Activated CD8-positive, alpha-beta memory T cell treated with anti-CD3 and anti-CD28 coated beads for 24 hours (primary cell): ENCODE data around the gene SYNPR.

ENCODE experiments used
- DNase-seq: peaks from one replicate; pipeline ENCODE4 v3.0.0-alpha.2; 2020

SYNPR gene

DNA sequence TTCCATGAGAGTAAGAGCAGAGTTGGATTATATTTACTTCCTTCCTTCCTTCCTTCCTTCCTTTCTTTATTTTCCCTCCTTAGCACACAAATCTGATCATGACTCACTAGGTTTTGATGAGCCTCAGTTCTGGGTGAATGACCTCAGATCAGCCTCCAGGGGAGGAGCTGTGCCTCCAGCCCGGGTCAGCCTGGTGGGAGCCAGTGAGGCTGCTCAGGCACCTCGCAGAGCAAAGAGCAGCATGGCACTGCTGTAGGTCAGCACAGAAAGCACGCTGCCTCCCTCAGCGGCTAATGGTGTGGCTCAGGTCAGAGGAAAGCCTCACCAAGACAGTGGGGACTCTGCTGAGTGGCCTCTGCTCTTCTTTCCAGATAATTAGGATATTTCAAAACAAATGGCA, 108.5 kb downstream of the SYNPR start:
- no peak for DNase-seq

DNA sequence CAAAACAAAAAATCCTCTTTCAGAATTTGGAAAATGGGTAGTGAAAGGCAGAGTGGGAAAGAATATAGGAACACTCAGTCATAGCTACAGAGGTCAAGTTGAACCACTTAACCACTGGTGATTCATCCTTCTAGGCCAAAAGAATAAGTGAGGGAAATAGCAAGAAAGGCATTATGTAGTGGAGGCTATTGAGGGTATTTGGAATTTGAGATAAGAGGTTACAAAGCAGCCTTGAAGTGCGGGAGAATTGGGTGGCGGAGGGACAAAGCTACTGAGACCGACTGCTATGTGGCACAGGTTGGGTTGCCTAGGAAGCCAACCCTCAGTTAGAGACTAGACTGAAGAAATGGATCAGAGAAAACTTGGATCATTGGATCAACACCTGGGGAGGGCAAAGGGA, 109.5 kb downstream of the SYNPR start:
- DNase-seq, result no peak

DNA sequence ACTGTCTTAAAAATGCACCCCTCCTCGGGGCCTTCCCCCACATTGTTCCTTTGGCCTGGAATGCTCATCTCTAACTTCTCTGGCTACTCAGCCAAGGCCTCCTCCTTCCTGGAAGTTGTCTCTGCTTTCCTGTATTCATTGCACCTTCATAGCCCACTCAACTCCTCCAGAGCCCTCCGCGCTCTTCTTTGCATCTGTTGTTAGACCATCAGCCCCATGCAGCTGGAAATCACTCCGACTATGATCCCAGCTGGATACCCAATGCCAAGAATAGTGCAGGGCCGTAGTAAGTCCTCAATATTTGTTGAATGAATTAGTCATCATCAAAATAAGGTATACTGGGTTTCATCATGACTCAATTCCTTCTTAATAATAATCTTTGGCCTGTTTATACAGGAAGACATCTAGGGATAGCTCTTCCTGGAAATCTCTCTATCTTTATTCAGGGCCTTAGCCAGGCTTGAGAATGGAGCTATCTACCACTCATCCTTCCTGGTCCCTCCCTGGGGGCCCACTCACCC, 112.7 kb downstream of the SYNPR start:
- DNase-seq, result no peak

DNA sequence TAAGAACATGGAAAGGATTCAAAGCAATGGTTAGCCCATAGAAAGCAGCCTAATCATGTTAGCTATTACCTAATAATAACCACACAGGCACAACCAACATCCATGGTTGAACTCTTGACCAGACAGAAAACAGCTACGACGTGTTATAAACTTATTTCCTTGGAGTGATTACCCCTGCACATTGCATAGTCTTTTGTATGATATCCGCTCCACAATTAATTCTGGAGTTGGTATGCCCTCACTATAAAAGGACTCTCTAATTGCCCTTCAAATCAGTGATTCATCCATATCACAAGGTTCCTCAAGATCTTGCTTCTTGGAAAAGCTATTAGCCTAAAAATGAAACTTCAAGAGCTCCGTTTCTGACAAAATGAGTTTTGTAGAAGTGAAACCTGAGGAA, 117.9 kb downstream of the SYNPR start:
- DNase-seq, result no peak

DNA sequence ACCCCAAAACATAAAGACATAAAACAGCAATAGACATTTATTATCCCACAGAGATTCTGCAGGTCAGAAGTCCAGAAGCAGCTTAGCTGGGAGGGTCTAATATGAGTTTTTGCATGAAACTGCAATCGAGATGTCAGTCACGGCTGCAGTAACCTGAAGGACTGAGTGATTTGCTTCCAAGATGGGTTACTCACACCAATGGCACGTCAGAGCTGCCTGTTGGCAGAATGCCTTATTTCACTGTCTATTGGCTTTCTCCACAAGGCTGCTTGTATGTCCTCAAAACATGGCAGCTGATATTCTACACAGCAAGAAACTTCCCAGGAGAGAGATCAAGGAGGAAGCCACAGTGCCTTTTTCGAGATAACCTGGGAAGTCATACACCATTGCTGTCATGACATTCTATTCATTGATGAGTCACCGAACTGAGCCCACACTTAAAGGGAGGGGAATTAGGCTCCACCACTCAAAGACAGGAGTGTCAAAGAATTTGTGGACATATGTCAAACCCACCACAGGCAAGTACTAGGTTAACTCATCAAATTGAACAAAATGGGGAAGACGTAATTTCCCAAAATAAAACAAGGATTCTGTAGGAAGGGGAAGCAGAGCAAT, 122.2 kb downstream of the SYNPR start:
- no peak for DNase-seq

DNA sequence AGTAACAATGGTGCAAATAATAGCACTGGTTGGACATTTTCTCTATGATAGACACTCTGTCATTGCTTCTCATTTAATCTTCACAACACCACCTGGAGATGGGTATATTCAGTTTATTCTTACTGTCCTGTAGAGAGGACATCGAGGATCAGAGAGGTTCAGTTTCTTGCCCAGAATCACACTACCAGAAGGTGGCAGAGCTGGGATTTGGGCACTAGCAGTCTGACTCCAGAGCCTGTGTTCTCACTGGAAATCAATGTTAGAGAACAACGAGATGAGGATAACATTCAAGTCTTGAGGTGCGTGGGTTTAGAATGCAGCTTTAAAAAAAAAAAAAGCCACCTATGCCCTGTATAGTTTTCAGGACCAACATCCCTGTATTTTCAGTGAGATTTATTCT, 127.8 kb downstream of the SYNPR start:
- no peak for DNase-seq

DNA sequence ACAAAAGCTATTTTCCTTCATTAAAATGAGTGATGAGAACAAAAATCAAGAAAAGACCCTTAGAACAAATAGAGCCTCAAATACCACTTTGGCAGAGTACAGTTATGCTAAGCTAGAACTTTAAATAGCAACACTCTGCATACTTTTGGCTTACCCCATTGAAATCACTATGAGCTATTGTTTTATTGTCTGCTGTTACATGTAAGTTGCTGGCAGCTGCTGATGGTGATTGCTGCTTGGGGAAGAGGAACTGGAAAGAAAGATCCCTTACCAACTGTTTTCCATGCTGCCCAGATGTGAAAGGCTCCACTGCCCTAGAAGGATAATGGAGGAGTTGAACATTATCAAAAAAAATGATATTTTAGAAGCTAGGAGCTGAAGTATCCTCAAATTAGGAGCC, 135.4 kb downstream of the SYNPR start:
- DNase-seq, result no peak

DNA sequence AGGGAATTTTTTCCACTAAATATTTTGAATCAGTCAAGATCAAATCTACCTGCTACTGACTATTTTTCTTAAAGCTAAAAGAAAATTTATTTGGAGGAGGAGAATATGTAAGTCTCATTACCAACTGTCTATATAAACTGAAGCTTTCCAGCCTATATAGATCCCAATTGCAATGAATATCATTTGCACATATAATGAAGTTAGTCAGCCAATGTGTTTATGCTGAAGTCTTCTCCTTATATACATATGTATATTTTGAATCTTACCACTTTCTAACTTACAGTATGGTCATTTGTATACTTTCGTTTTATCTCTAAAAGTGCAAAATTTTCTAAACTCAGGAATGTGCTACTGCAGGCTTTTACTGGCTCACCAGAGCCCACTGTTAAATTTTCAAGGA, 136.5 kb downstream of the SYNPR start:
- DNase-seq, result no peak

DNA sequence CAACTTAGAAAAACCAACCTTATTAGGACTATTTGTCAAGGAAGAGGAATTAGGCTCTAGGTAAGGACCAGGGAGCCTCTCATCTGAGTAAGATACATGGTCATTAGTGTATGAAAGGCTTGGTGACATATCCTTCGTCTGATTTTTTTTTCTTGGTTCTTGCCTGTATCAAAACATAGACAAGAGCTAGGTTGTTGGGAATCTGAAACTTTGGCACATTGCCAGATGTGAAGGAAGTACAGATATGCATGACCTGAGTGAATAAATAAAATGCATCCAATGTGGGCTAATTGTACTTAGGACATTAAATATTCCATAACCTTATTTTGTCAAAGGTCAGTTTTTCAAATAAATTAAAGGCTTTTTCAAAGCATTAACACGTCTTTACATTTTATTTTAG, 151.8 kb downstream of the SYNPR start:
- DNase-seq, result no peak

DNA sequence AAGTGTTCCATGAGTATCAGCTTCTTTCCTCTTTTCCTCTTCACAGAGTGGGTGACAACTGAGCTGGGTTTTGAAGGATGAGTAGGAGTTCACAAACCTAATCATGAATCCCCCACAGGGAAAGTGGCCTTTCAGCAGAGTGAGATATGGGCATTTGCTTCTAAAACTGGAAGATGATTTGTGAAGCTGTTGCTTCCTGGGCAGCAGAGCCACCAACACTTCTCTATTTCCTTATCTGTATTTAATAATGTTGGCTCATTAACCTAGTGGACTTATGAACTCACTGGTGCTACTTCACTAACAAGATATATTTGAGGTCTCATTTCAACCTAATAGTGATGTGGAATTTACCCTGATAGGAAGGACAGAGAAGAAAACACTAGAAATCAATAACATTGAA, 152.8 kb downstream of the SYNPR start:
- no peak for DNase-seq

DNA sequence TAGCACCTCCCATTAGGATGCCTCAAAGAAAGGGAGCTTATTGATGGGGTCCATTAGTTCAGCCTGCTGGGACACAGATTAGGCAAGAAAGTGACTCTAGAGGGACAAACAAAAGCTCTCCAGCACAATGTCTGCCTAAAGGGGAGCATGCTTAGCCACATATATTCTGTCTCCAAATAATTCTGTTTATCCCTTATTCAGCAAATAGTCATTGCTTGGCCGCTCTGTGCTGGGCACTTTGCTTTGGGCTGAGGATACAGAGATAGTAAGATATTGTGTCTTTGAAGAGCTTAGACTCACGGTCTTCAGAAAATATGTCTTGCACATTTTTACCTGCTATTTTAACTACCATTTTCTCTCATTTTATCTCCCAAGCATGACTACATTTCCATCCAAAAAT, 159.8 kb downstream of the SYNPR start:
- DNase-seq, result no peak

DNA sequence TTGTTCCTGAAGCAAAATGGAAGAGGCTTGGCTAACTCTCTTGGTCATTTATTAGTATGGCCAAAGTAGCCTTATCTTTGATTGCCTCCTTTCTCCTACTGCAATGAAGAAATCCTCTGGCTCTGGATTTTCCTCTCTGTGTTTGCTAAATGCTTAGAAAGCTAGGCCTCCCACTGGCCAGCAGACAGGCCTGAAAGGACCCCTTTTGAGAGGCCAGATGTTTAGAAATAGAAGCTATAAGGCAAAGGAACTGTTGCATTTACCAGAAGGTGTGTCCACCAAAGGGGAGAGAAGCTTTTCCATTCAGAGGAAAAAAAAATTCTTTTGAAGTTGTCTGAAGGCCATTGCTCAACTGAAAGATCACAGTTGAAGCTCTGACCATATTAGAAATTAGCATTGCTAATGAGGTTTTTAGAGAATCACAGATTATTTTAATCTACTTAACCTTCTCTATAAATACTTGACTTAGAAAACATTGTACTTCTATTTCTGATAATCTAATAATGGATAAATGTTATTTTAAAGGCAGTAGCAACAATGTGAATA, 160.8 kb downstream of the SYNPR start:
- DNase-seq, result no peak

DNA sequence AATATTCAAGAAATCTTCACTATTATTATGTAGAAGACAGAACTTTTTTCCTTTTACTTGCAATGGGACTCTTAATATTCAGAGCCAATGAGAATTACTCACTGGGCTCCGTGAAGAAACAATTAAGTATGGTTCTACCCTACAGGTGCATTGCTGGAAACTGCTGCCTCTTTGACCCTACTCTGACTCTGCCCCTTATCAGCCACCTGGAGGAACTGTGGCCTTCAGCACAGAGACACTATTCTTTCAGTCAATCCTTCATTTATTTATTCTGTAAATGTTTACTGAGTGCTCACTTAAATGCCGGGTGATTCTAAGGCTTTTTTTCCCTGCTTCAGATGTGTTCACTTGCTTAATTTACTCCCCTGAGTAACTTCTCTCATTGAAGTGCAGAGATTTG, 163.2 kb downstream of the SYNPR start:
- DNase-seq, result no peak

DNA sequence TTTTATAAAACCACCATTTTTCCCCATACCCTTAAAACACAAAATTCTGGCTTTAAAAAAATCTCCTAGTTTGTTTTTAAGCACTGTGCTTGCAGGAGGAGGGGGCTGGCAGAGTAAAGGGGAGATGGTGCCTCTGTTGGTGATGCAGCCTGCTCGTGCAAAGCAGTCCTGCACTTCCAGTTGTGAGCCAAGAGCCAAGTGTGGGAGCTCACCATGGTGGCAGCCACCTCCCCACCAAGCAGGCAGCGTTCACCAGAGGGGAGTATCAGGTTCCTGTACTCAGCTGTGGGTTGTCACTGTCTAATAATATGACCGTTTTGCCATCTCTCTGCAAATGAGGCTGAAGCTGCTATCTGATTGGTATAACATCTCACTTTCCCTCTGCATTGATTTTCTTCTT, 164.8 kb downstream of the SYNPR start:
- DNase-seq, result no peak

DNA sequence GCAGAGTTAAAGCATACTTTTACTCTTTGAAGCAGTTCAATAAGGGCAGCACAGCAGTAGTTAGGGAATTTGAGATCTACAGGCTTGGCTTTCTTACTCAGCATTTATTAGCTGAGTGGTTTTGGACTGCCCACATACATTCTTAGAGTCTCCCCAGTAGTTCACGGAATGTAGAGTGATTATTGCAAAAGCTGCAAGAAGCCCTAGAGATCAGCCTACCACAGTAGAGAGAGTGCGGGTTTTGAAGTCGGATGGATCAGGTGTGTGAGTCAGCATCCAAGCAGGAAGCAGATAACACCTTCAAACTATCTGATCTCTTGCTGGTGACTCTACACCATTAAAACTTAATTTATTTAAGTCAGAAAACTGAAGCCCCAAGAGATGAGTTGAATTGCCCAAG, 171.9 kb downstream of the SYNPR start:
- no peak for DNase-seq

DNA sequence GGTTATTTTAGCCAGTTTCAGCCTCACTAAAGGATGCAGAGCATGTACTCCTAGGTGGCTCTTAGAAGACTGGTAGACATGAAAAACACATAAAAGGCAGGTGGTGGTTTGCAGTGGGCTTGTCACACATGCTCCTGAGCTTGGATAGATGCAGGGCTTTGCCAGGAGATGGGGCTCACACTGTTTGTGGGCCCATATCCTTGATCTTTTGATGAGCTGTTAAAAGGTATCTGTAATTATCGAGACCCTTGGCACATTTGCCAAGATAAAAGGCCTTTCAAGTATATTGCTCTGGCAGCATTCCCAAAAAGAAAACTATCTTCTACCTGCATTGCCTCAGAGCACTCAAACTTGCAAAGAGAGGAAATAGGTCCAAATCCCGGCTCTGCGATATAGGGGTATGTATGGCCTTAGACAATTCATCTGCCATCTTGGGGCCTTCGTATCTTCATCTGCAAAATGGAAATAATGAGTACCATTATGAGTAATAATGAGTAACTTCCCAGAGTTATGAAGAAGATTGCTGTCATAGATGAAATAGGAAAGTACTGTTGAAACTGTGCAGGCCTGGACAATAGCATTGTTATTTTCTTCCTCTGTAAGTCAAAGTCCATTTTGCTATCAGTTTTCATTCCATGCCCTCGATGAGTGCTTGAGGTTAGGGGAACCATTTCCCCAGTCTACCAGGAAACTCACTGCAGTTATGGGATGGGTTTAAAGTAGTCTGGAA, 172.7 kb downstream of the SYNPR start:
- DNase-seq, result no peak

DNA sequence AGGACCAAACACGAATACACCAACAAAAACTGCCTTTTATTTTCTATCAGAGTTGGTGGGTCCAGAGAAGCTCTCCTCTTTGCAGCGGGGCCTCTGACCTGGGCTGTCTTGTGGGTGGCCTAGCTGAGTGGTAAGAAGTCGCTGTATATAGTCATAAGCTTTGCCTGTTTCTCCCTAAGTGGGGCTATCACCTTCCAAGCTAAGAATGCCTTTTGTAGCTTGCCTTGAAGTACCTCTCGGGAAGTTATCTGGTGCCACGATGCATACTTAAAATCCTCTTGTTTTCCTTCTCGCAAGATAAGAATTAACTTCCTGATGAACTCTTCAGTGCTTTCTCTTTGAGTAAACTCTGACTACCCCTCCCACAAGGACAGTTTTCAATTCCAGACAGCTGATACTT, 178.8 kb downstream of the SYNPR start:
- no peak for DNase-seq

DNA sequence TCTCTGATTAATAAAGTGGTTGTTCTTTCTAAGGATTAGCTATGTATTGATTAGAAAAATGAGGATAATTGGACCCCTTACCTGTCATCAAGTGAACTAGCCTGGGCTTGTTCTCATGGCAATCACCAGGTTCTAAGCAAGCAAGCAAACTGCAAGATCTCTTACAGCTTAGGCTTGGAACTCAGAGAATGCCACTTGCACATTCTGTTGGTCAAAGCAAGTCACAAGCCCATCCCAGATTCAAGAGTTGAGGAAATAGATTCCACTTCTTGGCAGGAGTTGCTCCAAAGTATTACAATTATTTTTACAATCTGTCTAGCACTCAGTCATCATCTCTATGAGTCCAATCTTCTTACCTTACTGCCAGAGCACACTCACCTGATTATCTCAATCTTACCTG, 180.3 kb downstream of the SYNPR start:
- no peak for DNase-seq

DNA sequence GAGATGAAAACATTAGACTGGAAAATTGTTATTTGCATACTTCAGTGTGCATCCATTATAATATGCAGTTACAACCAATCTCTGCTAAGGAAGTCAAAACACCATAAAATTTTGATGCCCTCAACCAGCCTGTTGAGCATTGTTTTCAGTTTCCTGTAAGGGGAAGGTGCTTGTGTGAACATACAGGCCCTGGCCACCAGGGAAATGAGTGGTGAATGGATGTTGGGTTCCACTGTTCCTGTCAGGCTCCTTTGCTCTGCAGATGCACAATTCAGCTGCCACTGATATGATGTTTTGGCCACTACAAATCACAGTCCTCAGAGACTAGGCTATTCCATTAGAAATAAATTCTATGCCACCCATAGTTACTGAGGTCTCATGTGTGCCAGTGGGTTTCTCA, 184.6 kb downstream of the SYNPR start:
- no peak for DNase-seq

DNA sequence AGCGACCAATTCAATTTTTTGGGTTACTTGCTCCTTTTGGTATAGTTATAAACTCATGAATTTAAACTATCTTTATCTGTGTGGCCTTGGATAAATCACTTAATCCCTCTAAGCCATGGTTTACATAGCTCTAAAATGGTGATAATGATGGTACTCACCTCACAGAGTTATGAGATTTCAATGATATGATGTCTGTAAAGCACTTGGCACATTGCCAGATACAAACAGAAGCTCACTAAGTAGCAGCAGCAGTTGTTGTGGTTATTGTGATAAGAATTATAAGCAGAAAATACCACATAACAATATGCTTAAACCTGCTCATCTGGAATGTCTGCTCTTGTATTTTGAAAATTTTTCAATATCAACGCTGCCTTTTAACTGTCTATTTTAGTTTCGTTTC, 189.3 kb downstream of the SYNPR start:
- no peak for DNase-seq

DNA sequence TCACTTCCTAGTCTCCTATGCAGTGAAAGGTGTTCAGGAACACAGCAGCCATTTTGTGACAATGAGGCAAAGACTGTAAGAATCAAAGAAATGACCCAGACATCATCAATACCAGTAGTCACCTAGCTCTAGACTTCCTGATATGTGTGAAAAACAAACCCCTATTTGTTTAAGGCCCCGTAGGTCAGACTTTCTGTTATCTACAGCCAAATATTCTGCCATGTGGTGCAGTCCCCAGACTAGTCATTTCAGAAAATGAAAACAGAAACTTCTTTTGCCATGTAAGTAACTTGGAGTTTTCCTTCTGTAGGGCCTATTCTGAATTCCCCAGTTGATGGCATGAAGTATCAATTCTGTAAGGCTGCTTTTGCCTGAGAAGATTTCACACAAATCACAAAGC, 192.6 kb downstream of the SYNPR start:
- no peak for DNase-seq

DNA sequence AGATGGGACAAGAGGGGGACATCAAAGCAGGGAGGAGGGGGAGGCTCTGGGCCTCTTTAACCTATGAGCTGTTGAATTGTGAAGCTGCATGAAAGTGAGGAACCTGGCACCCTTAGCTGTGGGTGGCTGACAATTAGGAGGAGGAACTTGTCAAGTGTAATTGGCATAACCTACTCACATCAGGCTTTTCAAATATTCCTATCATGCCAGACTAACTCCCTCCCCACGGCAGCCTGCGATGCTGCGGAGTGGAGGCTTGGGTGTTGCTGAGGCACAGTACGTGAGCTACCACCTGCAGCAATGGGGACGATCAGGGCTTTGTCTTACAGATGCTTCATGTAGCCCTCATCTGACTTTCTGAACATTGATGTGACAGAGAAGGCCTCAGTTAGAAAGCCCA, 193.7 kb downstream of the SYNPR start:
- no peak for DNase-seq

DNA sequence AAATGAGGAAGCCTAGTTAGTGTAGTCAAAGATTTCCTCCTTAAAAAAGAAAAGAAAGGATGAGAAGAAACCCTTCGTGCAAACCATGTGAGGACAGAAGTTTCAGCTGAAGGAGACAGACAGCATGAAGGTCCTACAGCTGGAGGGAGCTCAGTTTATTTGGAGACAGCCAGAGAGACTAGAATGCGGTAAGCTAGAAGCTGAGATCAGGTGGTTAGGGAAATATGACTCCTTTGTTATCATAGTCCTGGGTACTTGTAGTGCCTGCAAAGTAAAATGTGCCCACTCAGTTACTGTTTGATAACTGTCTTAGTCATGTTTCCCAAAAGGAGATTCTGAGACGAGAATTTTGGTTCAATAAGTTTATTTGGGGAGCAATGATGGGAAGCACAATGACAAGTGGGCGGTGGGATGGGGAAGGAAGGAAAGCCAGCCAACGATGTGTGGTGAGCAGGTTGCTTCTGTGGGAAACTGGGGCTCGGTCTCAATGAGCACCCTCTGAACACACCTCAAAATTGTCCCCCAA, 195.6 kb downstream of the SYNPR start:
- no peak for DNase-seq

DNA sequence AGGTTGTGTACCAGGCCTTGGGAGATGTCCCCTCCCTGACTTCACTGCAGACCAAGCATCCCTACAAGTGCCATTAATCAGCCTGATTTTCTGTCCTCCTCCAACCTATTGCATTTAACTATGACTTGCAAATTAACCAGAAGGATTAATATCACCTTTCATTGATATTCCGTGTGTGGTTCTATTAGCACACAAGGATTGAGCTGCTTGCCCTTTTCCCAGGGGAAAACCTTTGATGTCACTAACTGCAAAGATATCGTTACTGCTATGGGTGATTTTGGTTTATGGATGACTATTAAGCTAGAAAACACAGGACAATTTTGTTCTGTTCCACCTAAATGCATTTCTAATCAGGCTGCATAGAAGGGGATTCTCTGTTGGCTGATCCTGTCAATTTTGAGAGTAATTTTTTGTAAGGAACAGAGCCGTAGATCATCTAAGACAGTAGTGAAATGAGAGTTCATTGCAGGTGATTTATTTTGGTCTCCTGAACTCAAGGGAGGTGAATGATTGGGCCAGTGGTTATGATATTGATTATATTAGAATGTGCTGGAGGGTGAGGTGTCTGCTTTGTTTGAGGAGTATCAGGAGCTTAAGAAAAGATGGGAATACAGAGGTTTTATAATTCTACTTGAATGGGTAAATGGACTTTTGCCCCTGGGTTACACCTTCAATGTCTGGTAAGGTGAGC, 196.9 kb downstream of the SYNPR start:
- DNase-seq, result no peak
